ENCODE measurements around the gene LCN15. TPM values are rescaled to one million over a fixed set of nuclear protein-coding genes. Genes with fewer than 3 reads are reported as not detected.

Gene LCN15
- total RNA-seq, 1 experiment from 2014 or later = not detected

- H2AK5ac ChIP-seq (ENCODE audit: insufficient read length, low read length) = no peak overlapping the region
- no CpG with 5 or more reads among the region's 12 CpGs for WGBS (ENCODE audit: extremely low coverage, insufficient read length, low lambda C conversion rate)
- no peak overlapping the region for H2BK12ac ChIP-seq (ENCODE audit: insufficient read length, low read depth, low read length)
- H3K27ac Mint-ChIP-seq = no peak overlapping the region
- H2BK5ac ChIP-seq (ENCODE audit: insufficient read length, low read length) = no peak overlapping the region
- H4K8ac ChIP-seq (replicated peaks; ENCODE audit: insufficient read length, low read depth, low read length) = no peak overlapping the region
- peaks cover 43% of the 10 kb centered on the region for H3K27me3 Mint-ChIP-seq (ENCODE audit: low read depth)
- peaks cover 6% of the 10 kb centered on the region in 2 experiments for H3K4me1 Mint-ChIP-seq
- H3K56ac ChIP-seq (ENCODE audit: insufficient read length, low read depth, low read length) = no peak overlapping the region
- DNase-seq = no peak
- no peaks in the 10 kb centered on the region for H4K20me1 ChIP-seq (ENCODE audit: control insufficient read depth, insufficient read depth, insufficient read length)
- peaks cover 7 to 12% (median 11%) of the 10 kb centered on the region in 3 experiments for H3K36me3 Mint-ChIP-seq (ENCODE audit: insufficient read depth in 1 of 3, low read depth in 3 of 3)
- H3K23ac ChIP-seq (ENCODE audit: insufficient read length, low read depth, low read length) = no peak overlapping the region
- no peak overlapping the region for H2BK120ac ChIP-seq (ENCODE audit: low read depth, low read length, poor library complexity, severe bottlenecking)
- no peaks in the 10 kb centered on the region for H3K4me1 ChIP-seq (ENCODE audit: insufficient read depth, low read length)
- H3K9me3 ChIP-seq (ENCODE audit: control insufficient read depth, low read depth, low read length) = no peaks in the 10 kb centered on the region
- H3K4me2 ChIP-seq (ENCODE audit: insufficient read depth, insufficient read length, low read length) = no peak overlapping the region
- peaks cover 24 to 26% of the 10 kb centered on the region in 2 experiments for H3K9me3 Mint-ChIP-seq
- H2AFZ ChIP-seq (ENCODE audit: low read length) = no peak overlapping the region
- no peak overlapping the region for H3K27ac ChIP-seq (ENCODE audit: insufficient read length, low read depth, low read length)
- no peaks in the 10 kb centered on the region; the same call in 1 of the 2 replicates for H3K27me3 ChIP-seq (ENCODE audit: insufficient read depth, low read length)
- no peak overlapping the region for H3K4me3 Mint-ChIP-seq
- no peak overlapping the region for H4K91ac ChIP-seq (ENCODE audit: insufficient read length, low read depth, low read length)
- no peak overlapping the region for H3K18ac ChIP-seq (ENCODE audit: insufficient read length, low read depth, low read length)
- H3K4ac ChIP-seq (ENCODE audit: low read depth, low read length) = no peak overlapping the region
- H3K79me2 ChIP-seq (ENCODE audit: insufficient read depth, low read length) = no peaks in the 10 kb centered on the region
- no peak overlapping the region for H4K5ac ChIP-seq (ENCODE audit: insufficient read length, low read depth, low read length)
- H3T11ph ChIP-seq (ENCODE audit: low read length) = no peak overlapping the region
- H2BK15ac ChIP-seq (ENCODE audit: low read depth, low read length) = no peak overlapping the region
- no peak overlapping the region for H2BK20ac ChIP-seq (ENCODE audit: low read depth, low read length, poor library complexity, severe bottlenecking)
- H3K23me2 ChIP-seq (ENCODE audit: insufficient read length, low read depth, low read length, poor library complexity, severe bottlenecking) = no peaks in the 10 kb centered on the region
- H3K14ac ChIP-seq (ENCODE audit: insufficient read depth, low read length) = no peak overlapping the region
- no peaks in the 10 kb centered on the region for H3K79me1 ChIP-seq (ENCODE audit: insufficient read depth, low read depth, low read length, poor library complexity, severe bottlenecking)
- TF ChIP-seq, protein P1, sequence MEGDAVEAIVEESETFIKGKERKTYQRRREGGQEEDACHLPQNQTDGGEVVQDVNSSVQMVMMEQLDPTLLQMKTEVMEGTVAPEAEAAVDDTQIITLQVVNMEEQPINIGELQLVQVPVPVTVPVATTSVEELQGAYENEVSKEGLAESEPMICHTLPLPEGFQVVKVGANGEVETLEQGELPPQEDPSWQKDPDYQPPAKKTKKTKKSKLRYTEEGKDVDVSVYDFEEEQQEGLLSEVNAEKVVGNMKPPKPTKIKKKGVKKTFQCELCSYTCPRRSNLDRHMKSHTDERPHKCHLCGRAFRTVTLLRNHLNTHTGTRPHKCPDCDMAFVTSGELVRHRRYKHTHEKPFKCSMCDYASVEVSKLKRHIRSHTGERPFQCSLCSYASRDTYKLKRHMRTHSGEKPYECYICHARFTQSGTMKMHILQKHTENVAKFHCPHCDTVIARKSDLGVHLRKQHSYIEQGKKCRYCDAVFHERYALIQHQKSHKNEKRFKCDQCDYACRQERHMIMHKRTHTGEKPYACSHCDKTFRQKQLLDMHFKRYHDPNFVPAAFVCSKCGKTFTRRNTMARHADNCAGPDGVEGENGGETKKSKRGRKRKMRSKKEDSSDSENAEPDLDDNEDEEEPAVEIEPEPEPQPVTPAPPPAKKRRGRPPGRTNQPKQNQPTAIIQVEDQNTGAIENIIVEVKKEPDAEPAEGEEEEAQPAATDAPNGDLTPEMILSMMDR (conservative IDR thresholded peaks at IDR 0.05) = no peak
- no peak overlapping the region for H3K9ac ChIP-seq (ENCODE audit: extremely low read depth, insufficient read length, low read length)
These were observed 10.2 kb upstream of the LCN15 start for GRCh38 chr9:136774416-136775045.
